ENCODE measurements around the gene DISP3.

Gene DISP3

GRCh38 chr1:11461531-11462137, 17.3 kb upstream of the DISP3 start:
- DNase-seq (ENCODE audit: low read depth) = no peak

GRCh38 chr1:11462224-11462923, 16.6 kb upstream of the DISP3 start:
- no peak for DNase-seq (ENCODE audit: low read depth)

GRCh38 chr1:11463177-11463576, 15.8 kb upstream of the DISP3 start:
- no peak for DNase-seq (ENCODE audit: low read depth)

- no peak for DNase-seq (ENCODE audit: low read depth)
Observed at GRCh38 chr1:11465307-11465706, 13.6 kb upstream of the DISP3 start.

- no peak for DNase-seq (ENCODE audit: low read depth)
Observed at GRCh38 chr1:11466416-11466815, 12.5 kb upstream of the DISP3 start.

- no peak for DNase-seq (ENCODE audit: low read depth)
Observed at GRCh38 chr1:11468878-11469277, 10.1 kb upstream of the DISP3 start.

GRCh38 chr1:11470912-11471311, 8.0 kb upstream of the DISP3 start:
- no peak for DNase-seq (ENCODE audit: low read depth)

- DNase-seq (ENCODE audit: low read depth) = no peak
Observed at GRCh38 chr1:11471473-11471872, 7.5 kb upstream of the DISP3 start.

- no peak for DNase-seq (ENCODE audit: low read depth)
Observed at GRCh38 chr1:11472284-11472683, 6.7 kb upstream of the DISP3 start.

GRCh38 chr1:11472741-11473140, 6.2 kb upstream of the DISP3 start:
- DNase-seq (ENCODE audit: low read depth) = no peak

GRCh38 chr1:11473491-11474034, 5.4 kb upstream of the DISP3 start:
- no peak for DNase-seq (ENCODE audit: low read depth)

GRCh38 chr1:11474826-11475225, 4.1 kb upstream of the DISP3 start:
- no peak for DNase-seq (ENCODE audit: low read depth)

GRCh38 chr1:11475748-11476147, 3.2 kb upstream of the DISP3 start:
- DNase-seq (ENCODE audit: low read depth) = no peak

- DNase-seq (ENCODE audit: low read depth) = no peak
Observed at GRCh38 chr1:11479375-11479979, 522 bp downstream of the DISP3 start.

GRCh38 chr1:11481019-11481418, 2.1 kb downstream of the DISP3 start:
- no peak for DNase-seq (ENCODE audit: low read depth)

- DNase-seq (ENCODE audit: low read depth) = no peak
Observed at GRCh38 chr1:11482198-11482597, 3.2 kb downstream of the DISP3 start.

GRCh38 chr1:11482701-11483479, 3.9 kb downstream of the DISP3 start:
- no peak for DNase-seq (ENCODE audit: low read depth)

GRCh38 chr1:11483581-11484320, 4.8 kb downstream of the DISP3 start:
- DNase-seq (ENCODE audit: low read depth) = no peak

GRCh38 chr1:11484321-11484655, 5.3 kb downstream of the DISP3 start:
- no peak for DNase-seq (ENCODE audit: low read depth)

- DNase-seq (ENCODE audit: low read depth) = no peak
Observed at GRCh38 chr1:11485191-11485590, 6.2 kb downstream of the DISP3 start.

- DNase-seq (ENCODE audit: low read depth) = no peak
Observed at GRCh38 chr1:11486231-11487009, 7.5 kb downstream of the DISP3 start.
